GM18517 (cell line): ENCODE data around the gene GRB14.
A peak's percentile ranks its signal among the peaks of the same experiment; 100 is the strongest.

Source experiments
- ATAC-seq: cut with Tn5 transposase; IDR thresholded peaks from one replicate; pipeline ENCODE4 v1.9.1; 2021; ENCODE audit warnings: mild to moderate bottlenecking, moderate library complexity; ENCODE audit not compliant: unreplicated experiment

Gene GRB14

GRCh38 chr2:164617466-164617865 is 3.8 kb downstream of the GRB14 start:
- ATAC-seq, result no peak

DNA sequence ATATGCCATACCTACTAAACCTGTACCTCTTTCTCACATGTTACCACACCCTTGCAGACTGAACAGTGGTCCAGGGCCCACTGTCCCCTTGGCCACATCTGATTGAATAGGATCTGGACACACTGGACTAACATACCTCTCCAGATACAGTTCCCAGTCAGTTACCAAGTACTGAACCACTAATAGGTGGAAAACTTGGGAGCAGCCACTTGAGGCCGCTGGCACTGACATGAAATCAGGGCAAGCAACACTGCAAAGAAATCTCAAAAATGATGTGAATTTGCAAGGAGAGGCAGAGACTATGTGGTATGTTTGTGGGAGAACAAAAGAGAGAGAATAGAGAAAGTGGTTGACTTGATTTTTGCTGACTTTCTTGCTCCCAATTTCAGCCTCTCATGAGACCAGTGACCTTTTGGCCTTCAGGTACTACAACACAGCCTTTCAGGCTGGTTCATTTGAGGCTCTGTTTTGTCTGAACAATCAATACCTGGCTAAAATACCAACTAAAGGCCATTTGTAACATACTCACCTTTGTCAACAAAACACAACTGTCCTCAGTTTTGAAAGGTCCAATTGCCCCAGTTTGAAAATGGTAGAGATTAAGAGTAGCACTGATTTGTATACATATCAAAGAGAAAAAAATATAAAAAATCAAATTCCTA is 7.8 kb downstream of the GRB14 start:
- ATAC-seq, result no peak

DNA sequence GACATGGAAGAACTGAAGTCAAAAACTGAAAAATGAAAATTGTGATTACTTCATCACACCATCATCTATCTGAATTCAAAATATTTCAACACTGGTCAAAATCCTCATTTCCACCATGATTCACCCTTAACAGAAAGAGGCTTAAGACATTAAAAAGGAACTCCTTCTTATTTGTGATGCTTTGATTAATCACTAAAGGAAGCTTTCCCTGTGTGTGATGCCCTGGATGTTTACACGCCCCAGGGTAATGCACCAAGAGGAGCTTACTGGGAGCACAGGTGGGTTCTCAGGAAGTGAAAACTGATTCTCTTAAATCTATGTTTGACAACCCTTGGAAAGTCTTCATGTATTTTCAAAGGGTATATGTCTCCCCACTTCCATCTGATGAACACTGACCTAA is 11.5 kb downstream of the GRB14 start:
- no peak for ATAC-seq

DNA sequence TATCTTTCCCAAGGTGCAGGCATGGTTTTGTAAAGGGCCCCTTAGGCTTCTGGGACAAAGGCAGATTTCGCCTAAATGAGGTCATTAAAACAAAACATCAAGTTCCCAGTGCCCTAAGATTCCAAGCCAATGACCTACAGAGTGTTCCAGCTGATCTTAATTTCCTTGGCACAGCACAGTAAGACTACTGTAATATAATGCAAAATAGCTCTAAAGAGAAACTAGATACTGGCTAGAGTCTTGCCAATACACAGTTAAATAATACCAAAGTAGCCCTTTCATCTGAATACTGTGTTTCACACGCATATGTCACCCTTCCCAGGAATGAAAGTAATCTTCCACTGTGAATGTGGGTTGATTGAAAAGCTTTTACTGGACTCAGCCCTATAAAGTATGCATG is 14.7 kb downstream of the GRB14 start:
- no peak for ATAC-seq

DNA sequence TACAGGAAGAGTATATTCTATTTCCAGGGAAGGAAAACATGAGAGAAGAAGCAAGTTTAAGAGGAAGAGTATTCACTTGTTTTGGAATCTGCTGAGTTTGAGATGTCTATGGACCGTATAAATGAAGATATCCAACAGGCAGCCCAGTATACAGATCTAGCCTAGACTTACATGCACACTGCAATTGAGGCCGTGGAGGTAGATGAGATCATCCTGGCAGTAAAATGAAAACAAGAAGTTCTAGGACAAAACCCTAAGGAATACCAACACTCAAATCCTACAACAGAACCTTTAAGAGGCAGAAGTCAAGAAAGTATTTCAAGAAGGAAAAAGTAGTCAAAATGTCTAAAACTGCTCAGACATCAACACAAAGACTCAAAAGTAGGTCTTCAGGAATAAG is 16.0 kb downstream of the GRB14 start:
- ATAC-seq, result no peak

- ATAC-seq, result no peak
Measured at GRCh38 chr2:164600763-164601162, 20.5 kb downstream of the GRB14 start.

DNA sequence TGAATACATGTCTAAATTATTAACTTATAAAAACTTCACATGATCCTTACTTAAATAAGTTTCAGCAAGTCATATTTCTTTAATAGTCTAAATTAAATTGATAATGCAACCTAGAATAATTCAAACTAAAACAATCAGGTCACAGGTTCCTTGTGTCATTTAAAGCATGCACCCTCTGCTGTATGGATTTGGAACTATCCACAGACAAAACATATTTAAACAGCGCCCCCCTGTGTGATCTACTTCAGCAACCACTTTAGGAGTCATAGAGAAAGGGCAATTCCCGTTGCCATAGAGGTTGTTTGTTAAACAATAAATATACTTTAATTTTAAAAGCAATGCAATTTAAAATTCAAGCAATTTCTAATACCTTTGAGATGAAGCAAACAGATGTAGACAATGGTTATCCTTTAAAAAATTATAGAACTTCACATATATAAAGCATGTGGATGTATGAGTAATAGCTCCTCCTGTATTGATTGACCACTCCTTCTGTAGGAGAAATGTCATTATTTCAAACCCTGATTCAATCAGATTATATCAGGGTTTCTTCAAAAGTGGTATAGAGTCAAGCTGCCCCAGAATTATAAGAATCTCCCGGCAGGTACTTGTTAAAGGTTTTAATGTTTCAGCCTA is 21.2 kb downstream of the GRB14 start:
- ATAC-seq, result peak; percentile 96

DNA sequence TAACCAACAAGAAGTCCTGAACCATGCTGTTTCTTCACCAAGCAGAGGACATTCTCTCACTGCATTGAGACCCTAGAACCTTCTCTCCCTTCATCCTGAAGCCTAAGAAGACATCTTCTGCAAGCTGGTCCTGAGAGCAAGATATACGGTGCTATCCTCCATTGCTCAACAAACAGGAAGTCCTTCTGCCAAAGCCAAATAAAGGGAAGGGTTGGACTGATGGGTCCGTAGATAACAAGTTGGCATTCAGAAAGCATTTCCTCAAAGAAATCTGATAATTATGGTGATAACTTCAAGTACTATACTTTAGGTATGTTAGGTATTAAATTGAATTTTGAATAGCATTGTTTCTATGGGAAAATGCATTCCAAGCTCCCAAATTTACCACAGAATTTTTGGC is 23.3 kb downstream of the GRB14 start:
- ATAC-seq, result no peak

GRCh38 chr2:164595031-164595430 is 26.3 kb downstream of the GRB14 start:
- ATAC-seq, result no peak

DNA sequence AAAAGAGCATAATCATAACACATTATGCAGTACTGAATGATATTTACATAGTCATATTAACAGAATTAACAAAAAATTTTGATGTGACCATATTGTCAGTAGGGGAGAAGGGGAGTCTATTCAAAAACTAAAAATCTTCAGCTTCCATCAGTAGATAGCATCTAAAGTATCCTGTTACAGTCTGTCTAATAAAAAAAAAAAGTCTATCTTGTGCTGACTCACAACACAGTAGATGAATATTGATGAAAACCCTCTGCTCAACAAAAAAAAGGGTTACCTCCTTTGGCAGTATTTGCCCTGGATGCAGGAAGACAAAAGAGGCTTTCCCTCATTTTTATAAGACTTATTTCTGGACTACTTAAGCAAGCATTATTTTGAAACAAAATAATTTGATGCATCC is 27.3 kb downstream of the GRB14 start:
- ATAC-seq, result no peak

GRCh38 chr2:164593541-164593940 is 27.7 kb downstream of the GRB14 start:
- no peak for ATAC-seq

- no peak for ATAC-seq
Measured at GRCh38 chr2:164589522-164589921, 31.8 kb downstream of the GRB14 start.

DNA sequence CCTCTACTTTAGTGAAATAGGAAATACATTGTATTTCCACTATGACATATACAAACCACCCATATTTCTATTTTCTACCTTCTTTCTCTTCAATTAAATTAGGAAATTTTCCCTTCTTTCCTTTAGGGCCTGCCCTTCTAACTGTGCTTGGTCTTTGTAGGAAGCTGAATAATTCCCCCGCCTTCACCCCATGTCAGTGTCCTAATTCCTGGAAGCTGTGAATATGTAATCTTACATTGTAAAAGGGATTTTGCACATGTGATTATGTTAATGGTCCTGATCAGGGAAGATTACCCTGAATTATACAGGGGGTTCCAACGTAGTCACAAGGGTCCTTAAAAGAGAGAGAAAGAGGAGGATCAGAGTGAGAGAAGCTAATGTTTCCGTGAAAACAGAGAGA is 40.2 kb downstream of the GRB14 start:
- no peak for ATAC-seq

GRCh38 chr2:164574931-164575330 is 46.4 kb downstream of the GRB14 start:
- ATAC-seq, result no peak

DNA sequence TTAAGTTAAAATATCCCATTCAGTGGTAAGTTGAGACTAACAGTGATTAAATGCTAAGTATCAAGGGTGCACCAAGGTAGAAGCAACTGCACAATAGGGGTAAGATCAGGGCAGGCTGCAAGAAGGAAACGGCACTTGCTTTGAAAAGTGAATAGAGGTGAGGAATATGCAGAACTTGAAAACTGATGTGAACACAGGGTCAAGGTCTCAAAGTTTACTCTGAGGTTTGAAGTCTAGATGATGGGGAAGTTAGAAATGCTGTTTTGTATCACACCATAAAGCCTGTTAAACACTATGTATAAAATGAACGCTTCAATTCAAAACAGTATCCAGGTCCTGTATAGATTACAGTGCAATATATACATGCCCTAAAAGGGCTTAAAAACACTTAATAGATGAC is 50.8 kb downstream of the GRB14 start:
- ATAC-seq, result no peak

GRCh38 chr2:164569378-164569777 is 51.9 kb downstream of the GRB14 start:
- ATAC-seq, result no peak

- no peak for ATAC-seq
Measured at GRCh38 chr2:164568317-164568716, 53.0 kb downstream of the GRB14 start.

DNA sequence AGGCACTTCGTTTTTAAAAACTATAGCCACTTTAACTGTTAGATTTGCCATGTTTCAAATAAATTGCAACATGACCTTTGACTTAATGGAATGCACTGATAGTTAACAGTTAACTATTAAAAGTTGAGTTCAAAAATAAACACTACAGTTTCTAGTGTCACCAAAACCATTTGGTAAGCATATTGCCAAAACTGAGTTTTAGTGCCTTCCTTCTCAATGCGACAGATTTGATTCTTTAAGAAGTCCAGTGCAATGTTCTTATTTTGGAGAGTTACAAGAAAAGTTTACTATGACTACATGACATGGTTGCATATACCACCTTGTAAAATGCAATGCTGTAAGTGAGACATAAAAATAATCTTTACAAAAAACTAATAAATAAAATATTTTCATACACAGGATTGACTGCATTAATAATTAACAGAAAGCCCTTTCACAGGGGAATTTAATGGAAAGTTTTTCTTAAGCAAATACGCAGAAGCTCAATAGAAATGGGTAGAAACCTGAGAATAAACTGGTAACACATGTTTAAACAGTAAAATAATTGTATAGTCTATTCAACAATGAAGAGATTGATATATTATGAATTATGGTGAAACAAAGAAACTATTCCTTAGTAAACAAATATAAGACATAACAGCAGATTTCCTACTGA is 53.8 kb downstream of the GRB14 start:
- no peak for ATAC-seq

DNA sequence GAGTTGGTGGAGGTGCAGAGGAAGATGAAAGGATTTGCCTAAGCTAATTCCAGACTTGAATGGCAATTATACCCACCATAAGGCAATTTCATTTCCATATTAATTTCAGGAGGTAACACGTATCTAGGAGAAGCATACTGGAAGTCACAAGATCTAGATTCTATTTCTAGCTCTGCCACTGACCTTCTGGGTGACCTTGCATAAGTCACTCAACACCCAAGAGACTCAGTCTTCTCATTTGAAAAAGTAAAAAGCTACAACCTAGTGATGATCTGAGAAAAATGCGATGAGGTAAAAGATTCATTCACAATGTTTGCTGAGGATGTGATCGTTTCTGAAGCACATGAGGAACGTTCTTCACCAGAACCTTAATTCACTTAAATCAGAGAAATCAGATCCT is 55.9 kb downstream of the GRB14 start:
- ATAC-seq, result no peak

- no peak for ATAC-seq
Measured at GRCh38 chr2:164562666-164563065, 58.6 kb downstream of the GRB14 start.

DNA sequence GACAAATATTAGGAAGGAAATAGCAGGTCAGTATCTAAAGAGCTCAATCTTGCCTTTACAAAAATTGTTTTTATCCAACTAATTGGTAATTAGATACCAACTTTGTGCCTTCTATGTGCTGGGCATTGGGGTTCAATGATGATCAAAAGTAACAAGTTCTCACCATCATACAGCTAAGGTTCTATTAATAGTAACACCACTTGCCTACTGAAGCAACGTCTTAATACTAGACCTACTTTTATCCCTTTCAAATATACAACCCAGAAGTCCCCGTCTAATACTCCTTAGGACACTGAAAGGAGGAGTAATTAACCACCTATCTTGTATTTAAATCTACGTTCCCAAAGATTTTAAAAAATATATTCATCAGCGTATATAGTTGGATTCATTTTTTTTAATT is 59.3 kb downstream of the GRB14 start:
- no peak for ATAC-seq

- ATAC-seq, result no peak
Measured at GRCh38 chr2:164561416-164561815, 59.9 kb downstream of the GRB14 start.
